Endothelial cell (in vitro differentiated cells): ENCODE results near the gene TFRC. TPM values are rescaled to one million over a fixed set of nuclear protein-coding genes. Genes with fewer than 3 reads are reported as not detected.

Source experiments
- DNase-seq: peaks from one replicate; pipeline ENCODE4 v3.0.0; 2021; ENCODE audit warnings: low spot score
- H3K27ac Mint-ChIP-seq: one replicate; pipeline ENCODE4 v1.8.0; 2021; ENCODE audit warnings: mixed read lengths, inconsistent platforms; ENCODE audit not compliant: unreplicated experiment
- H3K27me3 Mint-ChIP-seq: one replicate; pipeline ENCODE4 v1.8.0; 2021; ENCODE audit warnings: mild to moderate bottlenecking, moderate library complexity, mixed read lengths, inconsistent platforms; ENCODE audit not compliant: unreplicated experiment
- H3K36me3 Mint-ChIP-seq: one replicate; pipeline ENCODE4 v1.8.0; 2021; ENCODE audit warnings: mild to moderate bottlenecking, low read depth, mixed read lengths, inconsistent platforms; ENCODE audit not compliant: unreplicated experiment
- H3K4me1 Mint-ChIP-seq: one replicate; pipeline ENCODE4 v1.8.0; 2021; ENCODE audit warnings: mild to moderate bottlenecking, mixed read lengths, inconsistent platforms; ENCODE audit not compliant: unreplicated experiment
- H3K4me3 Mint-ChIP-seq: one replicate; pipeline ENCODE4 v1.8.0; 2021; ENCODE audit warnings: mild to moderate bottlenecking, mixed read lengths, inconsistent platforms; ENCODE audit not compliant: unreplicated experiment
- H3K9me3 Mint-ChIP-seq: one replicate; pipeline ENCODE4 v1.8.0; 2021; ENCODE audit warnings: mixed read lengths, inconsistent platforms; ENCODE audit not compliant: unreplicated experiment
- CTCF ChIP-seq: fragments of 200-600 bp; sonication (generic); IDR thresholded peaks from one replicate; pipeline ENCODE4 v1.5.0; 2021; ENCODE audit warnings: antibody characterized with exemption; ENCODE audit not compliant: unreplicated experiment
- total RNA-seq: library from RNA; stranded (reverse); fragmentation: NEBNext Ultra II Directional; extraction: Animal tissue kit (Norgen Biotek cat#: 25700); gene quantifications from one replicate; pipeline ENCODE4 v1.2.1, GENCODE V29; 2021; ENCODE audit not compliant: unreplicated experiment

The TFRC gene
- total RNA-seq, 1 donor from 2014 or later: 23.5 TPM

DNA sequence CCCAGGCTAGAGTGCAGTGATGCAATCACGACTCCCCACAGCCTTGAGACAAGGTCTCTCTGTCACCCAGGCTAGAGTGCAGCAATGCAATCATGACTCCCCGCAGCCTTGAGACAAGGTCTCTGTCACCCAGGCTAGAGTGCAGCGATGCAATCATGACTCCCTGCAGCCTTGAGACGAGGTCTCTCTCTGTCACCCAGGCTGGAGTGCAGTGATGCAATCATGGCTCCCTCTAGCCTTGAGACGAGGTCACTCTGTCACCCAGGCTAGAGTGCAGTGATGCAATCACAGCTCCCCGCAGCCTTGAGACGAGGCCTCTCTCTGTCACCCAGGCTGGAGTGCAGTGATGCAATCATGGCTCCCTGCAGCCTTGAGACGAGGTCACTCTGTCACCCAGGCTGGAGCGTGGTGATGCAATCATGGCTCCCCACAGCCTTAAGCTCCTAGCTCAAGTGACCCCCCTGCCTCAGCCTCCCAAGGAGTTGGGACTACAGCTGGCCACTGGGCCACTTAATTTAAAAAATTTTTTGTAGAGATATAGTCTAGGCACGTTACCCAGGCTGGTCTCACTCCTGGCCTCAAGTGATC, 26.1 kb downstream of the TFRC start:
- no peaks in the 10 kb centered on the region for H3K9me3 Mint-ChIP-seq
- H3K27me3 Mint-ChIP-seq: no peaks in the 10 kb centered on the region
- no peak for DNase-seq
- TF ChIP-seq CTCF: no peak
- H3K4me1 Mint-ChIP-seq: no peaks in the 10 kb centered on the region
- no peak overlapping the region for H3K27ac Mint-ChIP-seq
- no peak overlapping the region for H3K4me3 Mint-ChIP-seq
- H3K36me3 Mint-ChIP-seq: peaks cover 33% of the 10 kb centered on the region

DNA sequence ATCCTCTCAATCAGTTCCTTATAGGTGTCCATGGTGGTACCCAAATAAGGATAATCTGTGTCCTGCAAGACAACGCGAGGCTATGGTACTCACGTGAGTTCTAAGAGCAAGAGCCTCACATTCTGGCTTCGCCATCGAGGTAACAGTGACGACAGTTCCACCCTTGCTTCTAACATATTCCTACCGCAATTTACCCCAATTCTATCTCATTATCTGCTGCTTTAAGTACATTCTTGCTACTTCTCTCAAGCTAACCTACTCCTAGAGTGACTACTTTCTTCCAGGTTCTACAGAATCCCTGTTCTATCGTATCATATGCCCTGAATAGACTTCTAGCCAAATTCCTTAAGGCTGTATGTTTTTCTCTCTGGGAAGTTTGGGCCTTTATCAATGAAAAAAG, 26.6 kb downstream of the TFRC start:
- Mint-ChIP-seq H3K4me1 (no peaks in the 10 kb centered on the region), H3K27me3 (no peaks in the 10 kb centered on the region), H3K27ac (no peak overlapping the region), H3K9me3 (no peaks in the 10 kb centered on the region), H3K36me3 (peaks cover 32% of the 10 kb centered on the region), H3K4me3 (no peak overlapping the region)
- no peak for TF ChIP-seq CTCF
- DNase-seq: no peak

DNA sequence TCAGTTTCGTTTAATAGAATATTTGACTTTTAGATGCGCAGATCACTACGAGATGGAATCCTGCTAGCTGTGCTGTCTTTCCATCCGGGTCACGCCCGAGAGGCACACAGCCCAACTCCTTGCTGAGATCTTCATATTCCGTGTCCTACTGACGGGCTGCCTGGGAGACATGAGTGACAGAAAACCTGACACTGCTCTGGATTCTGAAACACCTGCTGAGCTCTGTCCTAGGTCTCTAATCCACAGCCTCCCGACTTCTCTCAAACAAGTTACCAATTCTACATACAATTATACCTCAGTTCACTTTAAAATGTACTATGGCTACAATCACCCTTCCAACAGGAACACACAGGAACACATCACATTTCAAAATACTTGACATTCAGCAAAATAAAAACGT, 27.2 kb downstream of the TFRC start:
- peaks cover 26% of the 10 kb centered on the region for H3K36me3 Mint-ChIP-seq
- no peak overlapping the region for H3K27ac Mint-ChIP-seq
- no peak for DNase-seq
- no peak for TF ChIP-seq CTCF
- no peaks in the 10 kb centered on the region for H3K4me1 Mint-ChIP-seq
- H3K9me3 Mint-ChIP-seq: no peaks in the 10 kb centered on the region
- H3K4me3 Mint-ChIP-seq: no peak overlapping the region
- no peaks in the 10 kb centered on the region for H3K27me3 Mint-ChIP-seq

- Mint-ChIP-seq H3K4me1 (no peaks in the 10 kb centered on the region), H3K27me3 (no peaks in the 10 kb centered on the region), H3K9me3 (no peaks in the 10 kb centered on the region), H3K4me3 (no peak overlapping the region), H3K36me3 (peaks cover 24% of the 10 kb centered on the region), H3K27ac (no peak overlapping the region)
- no peak for DNase-seq
- TF ChIP-seq CTCF: no peak
These were observed 28.4 kb downstream of the TFRC start for GRCh38 chr3:196053487-196053886.

- Mint-ChIP-seq H3K9me3 (no peaks in the 10 kb centered on the region), H3K4me1 (no peaks in the 10 kb centered on the region), H3K27me3 (no peaks in the 10 kb centered on the region), H3K27ac (no peak overlapping the region), H3K4me3 (no peak overlapping the region), H3K36me3 (peaks cover 23% of the 10 kb centered on the region)
- no peak for DNase-seq
- TF ChIP-seq CTCF: no peak
These were observed 30.4 kb downstream of the TFRC start for GRCh38 chr3:196051282-196052076.
